ENCODE measurements around the gene NEK1. TPM values are rescaled to one million over a fixed set of nuclear protein-coding genes. Genes with fewer than 3 reads are reported as not detected.

The NEK1 gene
- total and polyA plus RNA-seq, 2 of the 13 experiments (the other 11 are each of a cell fraction or from before 2014, with no cell fraction given), result 2.9 to 5.4 TPM

DNA sequence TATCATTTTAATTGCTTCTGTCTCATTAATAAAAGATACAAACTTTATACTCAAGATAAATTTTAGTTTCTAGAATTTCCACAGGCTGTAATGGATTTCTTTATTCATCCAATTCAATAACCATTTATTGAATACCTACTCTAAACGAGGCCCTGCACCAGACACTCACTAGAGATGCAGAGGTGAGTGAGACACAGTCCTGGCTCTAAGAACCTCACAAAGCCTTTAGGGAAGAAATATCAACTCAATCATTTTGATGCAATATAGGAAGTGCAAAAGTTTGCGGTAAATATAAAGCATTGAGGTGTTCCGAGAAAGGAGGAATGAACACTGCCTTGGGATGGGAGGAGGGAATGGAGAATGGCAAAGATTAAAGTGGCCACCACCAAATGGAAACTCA, 260.0 kb downstream of the NEK1 start:
- no peaks in the 10 kb centered on the region for H3K27me3 ChIP-seq (ENCODE audit: control insufficient read depth in 1 of 2, insufficient read depth in 2 of 2, low read length in 2 of 2)
- H3K4me3 ChIP-seq (replicated peaks in 1 of 3; ENCODE audit: insufficient read depth in 1 of 3, low read depth in 2 of 3, low read length in 3 of 3), result no peak overlapping the region
- H3K4me1 ChIP-seq (ENCODE audit: insufficient read depth, low read length), result no peaks in the 10 kb centered on the region
- BruUV-seq (replicated peaks), result no TSS peak
- H3K79me2 ChIP-seq (ENCODE audit: insufficient read depth, low read length), result no peaks in the 10 kb centered on the region
- no peaks in the 10 kb centered on the region for H3K9me3 ChIP-seq (ENCODE audit: low read length)
- FAIRE-seq (no peak), DNase-seq (ENCODE audit: low spot score) (no peak), ATAC-seq (no peak)
- CTCF ChIA-PET (ENCODE audit: low intra/inter-chr PET ratio, low total read pairs), result no interaction called here
- no peak overlapping the region for H3K27ac ChIP-seq (ENCODE audit: extremely low read length, insufficient read depth, low read length)
- H4K20me1 ChIP-seq (ENCODE audit: insufficient read depth, low read length), result no peaks in the 10 kb centered on the region
- no peak overlapping the region for H3K4me2 ChIP-seq (ENCODE audit: low read depth, low read length)
- in situ Hi-C loops (cut with HindIII; ENCODE audit: extremely low pct_ligation_motif_present, low pct_unique_long_range_greater_than_20kb), result no loop called here
- H3K9ac ChIP-seq (ENCODE audit: insufficient read depth, low read depth, low read length), result no peak overlapping the region
- no peaks in the 10 kb centered on the region for H3K36me3 ChIP-seq (replicated peaks in 1 of 2; ENCODE audit: control insufficient read depth in 1 of 2, insufficient read depth in 2 of 2, low read length in 2 of 2)
- 65% methylated on average over 3 of the region's 3 CpGs for WGBS (ENCODE audit: low lambda C conversion rate)
- intact Hi-C loops (cut with micrococcal nuclease; ENCODE audit: unreplicated experiment), result no loop called here
- H2AFZ ChIP-seq (ENCODE audit: low read length), result no peak overlapping the region
- POLR2A ChIA-PET, result no interaction called here
- TF ChIP-seq ZBTB1 (CRISPR knock-in tag; IDR thresholded peaks at IDR 0.05; ENCODE audit: borderline replicate concordance), result no peak
- TF ChIP-seq, protein P1, sequence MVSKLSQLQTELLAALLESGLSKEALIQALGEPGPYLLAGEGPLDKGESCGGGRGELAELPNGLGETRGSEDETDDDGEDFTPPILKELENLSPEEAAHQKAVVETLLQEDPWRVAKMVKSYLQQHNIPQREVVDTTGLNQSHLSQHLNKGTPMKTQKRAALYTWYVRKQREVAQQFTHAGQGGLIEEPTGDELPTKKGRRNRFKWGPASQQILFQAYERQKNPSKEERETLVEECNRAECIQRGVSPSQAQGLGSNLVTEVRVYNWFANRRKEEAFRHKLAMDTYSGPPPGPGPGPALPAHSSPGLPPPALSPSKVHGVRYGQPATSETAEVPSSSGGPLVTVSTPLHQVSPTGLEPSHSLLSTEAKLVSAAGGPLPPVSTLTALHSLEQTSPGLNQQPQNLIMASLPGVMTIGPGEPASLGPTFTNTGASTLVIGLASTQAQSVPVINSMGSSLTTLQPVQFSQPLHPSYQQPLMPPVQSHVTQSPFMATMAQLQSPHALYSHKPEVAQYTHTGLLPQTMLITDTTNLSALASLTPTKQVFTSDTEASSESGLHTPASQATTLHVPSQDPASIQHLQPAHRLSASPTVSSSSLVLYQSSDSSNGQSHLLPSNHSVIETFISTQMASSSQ (IDR thresholded peaks at IDR 0.05; ENCODE audit: low read depth), result no peak
- TF ChIP-seq, protein P1 (CRISPR knock-in tag; IDR thresholded peaks at IDR 0.05; ENCODE audit: borderline replicate concordance), result no peak
- TF ChIP-seq ATF7 (IDR thresholded peaks at IDR 0.05), result no peak
- no peak for TF ChIP-seq ATF7 (CRISPR knock-in tag; IDR thresholded peaks at IDR 0.05)
- TF ChIP-seq ZNF558 (CRISPR knock-in tag; IDR thresholded peaks at IDR 0.05; ENCODE audit: borderline replicate concordance), result no peak
- TF ChIP-seq, protein P2, sequence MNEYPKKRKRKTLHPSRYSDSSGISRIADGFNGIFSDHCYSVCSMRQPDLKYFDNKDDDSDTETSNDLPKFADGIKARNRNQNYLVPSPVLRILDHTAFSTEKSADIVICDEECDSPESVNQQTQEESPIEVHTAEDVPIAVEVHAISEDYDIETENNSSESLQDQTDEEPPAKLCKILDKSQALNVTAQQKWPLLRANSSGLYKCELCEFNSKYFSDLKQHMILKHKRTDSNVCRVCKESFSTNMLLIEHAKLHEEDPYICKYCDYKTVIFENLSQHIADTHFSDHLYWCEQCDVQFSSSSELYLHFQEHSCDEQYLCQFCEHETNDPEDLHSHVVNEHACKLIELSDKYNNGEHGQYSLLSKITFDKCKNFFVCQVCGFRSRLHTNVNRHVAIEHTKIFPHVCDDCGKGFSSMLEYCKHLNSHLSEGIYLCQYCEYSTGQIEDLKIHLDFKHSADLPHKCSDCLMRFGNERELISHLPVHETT (CRISPR knock-in tag; conservative IDR thresholded peaks at IDR 0.05), result no peak
- no peak for TF ChIP-seq HOXD1 (CRISPR knock-in tag; IDR thresholded peaks at IDR 0.05)
- TF ChIP-seq CBX1 (IDR thresholded peaks at IDR 0.05; ENCODE audit: low read depth), result no peak
- no peak for TF ChIP-seq MTA3 (CRISPR knock-in tag; IDR thresholded peaks at IDR 0.05)
- no peak for TF ChIP-seq ARHGAP35 (CRISPR knock-in tag; IDR thresholded peaks at IDR 0.05; ENCODE audit: borderline replicate concordance)
- no peak for TF ChIP-seq ZNF143 (CRISPR knock-in tag; IDR thresholded peaks at IDR 0.05)
- TF ChIP-seq ZNF10 (CRISPR knock-in tag; IDR thresholded peaks at IDR 0.05; ENCODE audit: borderline replicate concordance, low read depth), result no peak
- TF ChIP-seq SRF (IDR thresholded peaks at IDR 0.05; ENCODE audit: low read depth, low read length), result no peak

Measured in HepG2 (cell line).